Islet of Langerhans (tissue), 1 donor: ENCODE results near the gene CHKB.

ENCODE experiments used
- FAIRE-seq: peaks from one replicate; lab custom pipeline; 2011; peaks lifted over from hg19 to GRCh38; lab: Jason Lieb, UNC

CHKB gene

DNA sequence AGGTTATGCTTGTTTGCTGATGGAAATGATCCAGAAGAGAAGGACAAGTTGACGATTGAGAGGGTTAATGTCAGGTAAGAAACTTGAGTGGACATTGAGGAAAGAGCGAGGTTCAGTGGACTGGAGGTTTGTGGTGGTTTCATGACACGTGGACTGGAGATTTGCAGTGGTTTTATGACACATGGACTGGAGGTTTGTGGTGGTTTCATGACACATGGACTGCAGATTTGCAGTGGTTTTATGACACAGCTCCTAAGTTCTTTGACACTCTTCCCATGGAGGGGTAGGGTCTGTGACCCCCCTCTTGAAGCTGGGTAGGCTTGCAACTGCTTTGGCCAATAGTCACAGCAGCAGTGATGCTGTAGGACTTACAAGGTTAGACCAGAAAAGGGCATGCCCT lies 12.5 kb upstream of the CHKB start:
- no peak for FAIRE-seq

DNA sequence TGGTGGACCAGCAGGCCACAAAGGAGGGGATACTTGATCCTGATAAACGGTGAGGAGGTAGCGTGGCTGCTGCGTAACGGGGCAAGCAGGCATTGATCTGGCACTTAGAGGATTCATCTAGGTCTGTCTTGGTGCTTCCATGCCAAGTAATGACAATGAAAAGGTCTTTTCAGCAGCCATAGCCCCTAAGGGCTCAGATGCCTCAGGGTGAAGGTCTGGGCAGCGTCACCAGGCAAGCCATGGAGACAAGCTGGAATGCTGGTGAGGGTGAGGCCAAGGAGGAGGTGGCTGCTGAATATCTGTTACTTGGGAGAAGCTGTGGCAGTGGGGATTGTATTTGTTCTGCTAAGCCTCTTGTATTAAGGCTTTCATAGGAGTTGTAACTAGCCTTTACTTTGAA lies 4.8 kb upstream of the CHKB start:
- no peak for FAIRE-seq

DNA sequence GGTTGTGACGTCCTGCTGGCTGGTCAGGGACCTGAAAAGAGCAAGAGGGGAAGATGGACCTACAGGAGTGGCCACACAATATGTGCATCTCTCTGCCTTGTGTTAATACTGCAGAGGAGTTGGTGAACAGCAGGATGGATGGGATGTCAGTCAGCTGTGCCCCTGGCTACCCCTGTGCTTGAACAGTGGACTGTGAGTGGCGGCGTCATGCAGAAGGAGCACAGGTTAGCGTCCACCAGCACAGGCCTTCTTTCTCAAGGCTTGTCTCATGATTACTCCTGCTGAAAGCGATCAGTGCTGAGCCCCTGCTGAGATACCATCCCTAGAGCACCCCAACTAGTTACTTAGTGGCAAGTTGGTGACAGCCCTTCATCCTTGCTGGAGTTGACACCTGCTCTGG lies 3.8 kb upstream of the CHKB start:
- FAIRE-seq: no peak

DNA sequence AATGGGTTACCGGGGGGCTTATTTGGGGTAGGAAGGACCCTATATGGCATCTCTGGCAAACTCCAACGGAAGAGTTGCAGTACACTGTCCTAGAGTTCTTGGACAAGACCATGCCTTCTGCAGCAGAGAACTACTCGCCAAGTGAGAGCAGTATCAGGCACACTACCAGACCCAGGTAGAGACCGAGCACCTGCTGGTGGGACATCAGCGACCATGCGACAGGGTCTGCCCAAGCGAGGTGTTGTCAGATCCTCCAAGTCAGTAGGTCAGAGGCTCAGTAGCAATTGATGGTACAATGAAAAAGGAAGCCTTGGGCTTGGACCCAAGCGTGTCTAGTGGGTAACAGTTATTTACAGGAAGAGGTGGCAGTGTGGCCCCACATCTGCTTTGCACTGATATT lies 3.1 kb upstream of the CHKB start:
- no peak for FAIRE-seq

DNA sequence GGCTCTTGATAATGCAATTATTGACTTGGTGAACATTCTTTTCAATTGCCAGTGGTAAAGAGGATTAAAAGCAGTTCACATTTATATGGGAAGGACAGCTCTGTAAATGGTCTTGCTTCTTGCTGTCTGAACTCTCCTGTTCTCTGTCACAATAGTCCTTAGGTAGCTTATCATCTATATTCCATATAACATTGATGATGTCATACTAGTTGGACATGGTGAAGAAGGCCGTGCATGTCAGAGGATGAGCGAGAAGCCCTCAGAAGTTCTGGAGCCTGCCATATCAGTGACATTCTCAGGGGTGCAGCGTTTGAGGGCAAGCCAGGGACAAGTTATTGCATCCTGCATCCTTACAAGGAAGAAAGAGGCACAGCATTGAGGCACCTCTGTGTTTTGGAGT lies 2.6 kb upstream of the CHKB start:
- FAIRE-seq: no peak

DNA sequence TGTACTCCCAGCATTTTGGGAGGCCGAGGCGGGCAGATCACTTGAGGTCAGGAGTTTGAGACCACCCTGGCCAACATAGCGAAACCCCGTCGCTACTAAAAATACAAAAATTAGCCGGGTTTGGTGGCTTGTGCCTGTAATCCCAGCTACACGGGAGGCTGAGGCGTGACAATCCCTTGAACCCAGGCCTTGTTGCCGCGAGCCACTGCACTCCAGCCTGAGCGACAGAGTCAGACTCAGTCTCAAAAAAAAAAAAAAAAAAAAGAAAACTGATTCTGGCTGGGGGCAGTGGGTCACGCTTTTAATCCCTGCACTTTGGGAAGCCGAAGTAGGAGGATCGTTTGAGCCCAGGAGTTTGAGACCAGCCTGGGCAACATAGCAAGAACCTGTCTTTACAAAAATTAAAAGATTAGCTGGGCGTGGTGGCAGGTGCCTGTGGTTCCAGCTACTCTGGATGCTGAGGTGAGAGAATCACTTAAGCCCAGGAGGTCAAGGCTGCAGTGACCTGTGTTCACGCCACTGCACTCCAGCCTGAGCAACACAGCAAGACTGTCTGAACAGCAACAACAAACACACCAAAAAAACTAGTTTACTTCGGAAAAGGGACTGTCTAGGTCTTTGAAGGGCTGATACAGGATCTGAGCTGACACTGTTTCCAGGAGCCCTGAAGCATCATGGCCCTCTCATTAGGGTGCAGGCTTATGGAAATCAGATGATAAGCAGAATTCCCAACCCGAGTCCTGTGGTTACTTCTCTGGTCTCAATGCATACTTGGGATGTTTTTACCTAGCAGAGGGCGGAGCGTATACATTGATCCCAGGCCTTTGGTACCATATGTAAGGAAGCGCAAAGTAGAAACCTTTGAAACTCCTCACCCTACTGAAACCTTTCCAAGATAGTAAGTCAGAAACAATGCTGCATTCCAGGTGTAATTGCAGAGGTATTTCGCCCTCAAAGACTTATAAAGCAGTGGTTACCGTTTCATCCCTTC lies 1.8 kb upstream of the CHKB start:
- no peak for FAIRE-seq

DNA sequence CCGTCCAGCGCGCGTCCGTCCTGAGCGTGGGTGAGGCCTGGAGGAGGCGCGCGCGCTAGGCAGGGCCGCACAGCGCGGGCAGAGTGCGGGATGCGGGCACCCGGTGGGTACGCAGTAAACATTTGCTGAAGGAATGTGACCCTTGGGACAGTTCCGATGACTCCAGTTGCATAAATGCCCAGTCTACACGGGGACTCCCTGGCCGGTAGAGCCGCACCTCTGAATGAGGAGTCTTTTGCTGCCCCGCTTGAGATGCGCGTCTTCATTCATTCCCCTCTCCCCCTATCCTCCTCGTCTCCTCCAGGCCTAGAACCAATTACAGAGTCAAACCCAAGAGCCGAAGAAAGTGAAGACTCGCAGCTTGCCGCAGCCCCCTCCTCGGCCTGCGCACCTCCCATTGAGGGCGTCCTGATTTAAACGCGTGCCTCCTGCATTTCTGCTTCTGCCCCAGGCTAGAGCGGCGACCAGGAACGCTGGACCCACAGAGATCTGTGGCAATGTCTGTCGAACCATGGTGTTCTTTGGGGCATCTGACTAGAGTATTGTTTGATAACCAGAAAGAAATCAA lies 729 bp upstream of the CHKB start:
- FAIRE-seq: no peak

DNA sequence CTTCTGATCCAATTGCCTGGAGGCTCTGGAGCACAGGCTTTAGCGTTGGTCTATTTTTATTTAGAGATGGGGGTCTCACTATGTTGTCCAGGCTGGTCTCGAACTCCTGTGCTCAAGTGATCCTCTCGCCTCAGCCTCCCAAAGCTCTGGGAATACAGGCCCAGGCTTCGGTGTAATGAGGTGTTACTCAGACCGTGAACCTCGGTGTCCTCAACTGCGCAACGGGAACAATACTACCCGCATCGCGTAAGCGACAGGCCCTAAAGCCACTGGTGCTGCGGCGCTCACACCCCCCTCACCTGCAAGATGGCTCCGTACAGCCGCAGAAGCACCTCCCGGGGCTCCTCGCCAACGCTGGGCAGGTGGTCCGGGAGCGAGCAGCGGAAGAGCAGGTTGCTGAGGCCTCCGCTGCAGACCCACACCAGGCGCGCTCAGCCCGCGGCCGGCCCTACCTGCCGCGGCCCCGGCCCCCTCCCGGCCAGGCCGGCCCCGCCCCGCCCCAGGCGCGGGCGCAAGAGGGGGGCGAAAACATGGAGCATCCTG lies 628 bp downstream of the CHKB start:
- FAIRE-seq: no peak

DNA sequence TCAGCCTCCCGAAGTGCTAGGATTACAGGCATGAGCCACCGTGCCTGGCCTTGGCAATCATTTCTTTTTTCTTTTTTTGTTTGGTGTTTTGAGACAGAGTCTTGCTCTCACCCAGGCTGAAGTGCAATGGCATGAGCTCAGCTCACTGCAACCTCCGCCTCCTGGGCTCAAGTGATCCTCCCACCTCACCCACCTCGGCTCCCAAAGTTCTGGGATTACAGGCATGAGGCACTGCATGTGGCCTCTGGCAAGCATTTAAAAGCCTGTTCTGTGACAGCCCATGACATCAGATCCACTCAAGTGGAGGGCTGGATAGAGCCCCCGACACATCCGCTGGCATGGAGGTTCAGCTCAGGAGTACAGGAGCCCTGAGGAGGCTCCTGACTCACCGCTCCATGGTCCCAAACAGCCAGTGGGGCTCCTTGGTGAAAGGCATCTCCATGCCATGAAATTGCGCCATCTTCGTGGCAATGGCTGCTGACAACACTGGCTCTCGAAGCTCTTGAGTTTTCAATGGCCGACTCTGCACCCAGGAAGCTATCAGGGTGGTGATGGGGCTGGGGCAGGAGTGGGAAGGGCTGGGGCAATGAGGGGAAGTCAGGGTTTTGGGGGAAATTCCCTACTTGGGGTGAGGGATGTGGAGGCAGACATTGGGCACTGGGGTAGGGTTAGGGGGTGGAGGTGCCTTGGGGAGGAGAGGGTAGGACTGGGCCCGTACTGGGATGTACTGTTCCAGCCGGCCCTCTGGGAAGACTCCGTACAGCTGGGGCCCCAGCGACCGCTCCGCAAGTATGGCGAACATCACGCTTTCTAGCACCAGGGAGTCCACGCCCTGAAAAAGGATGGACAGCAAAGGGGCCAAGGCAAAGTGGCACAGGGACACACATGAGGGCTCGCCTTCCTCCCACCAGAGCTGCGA lies 1.4 kb downstream of the CHKB start:
- no peak for FAIRE-seq

DNA sequence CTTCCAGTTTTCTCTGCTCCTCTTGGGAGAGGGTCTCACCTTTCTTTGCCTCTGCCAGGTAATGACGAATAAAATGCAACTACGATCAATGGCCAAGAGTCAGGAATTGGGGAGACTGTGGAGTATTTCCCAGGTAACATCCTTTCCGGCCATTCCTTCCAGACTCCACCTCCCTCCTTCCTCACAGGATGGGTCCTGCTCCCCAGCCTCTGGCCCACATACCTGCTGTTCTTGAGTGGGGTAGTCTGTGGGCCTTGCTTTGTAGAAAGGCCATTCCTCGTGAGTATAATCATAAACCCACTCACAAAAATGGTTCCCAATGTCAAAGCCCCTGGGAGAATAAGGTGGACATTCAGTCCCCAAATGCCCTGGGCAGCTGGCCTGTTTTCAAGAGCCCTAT lies 2.9 kb downstream of the CHKB start:
- FAIRE-seq: no peak

DNA sequence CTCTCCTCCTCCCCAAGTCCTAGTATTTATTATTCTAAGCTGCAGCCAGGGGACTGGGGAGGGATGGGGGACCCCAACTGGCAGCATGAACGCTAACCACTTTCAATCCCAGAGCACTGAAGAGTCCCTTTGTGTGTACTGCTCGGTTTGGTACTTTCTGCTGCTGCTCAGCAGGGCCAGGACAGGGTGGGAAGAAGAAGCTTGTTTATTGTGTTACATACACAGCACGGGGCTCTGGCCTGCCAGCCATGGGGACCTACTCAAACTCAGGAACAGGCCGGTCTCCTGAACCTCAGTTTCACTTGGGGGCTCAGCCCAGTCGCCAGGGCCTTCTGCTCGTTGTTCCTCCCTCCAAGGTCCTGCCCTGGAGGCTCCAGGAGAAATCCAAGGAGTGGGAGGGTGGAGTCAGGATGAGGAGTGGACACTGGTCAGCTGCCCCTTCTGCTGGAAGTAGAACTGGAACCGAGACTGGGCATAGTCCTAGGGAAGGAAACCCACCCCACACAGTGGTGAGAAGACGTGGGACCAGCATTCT lies 3.8 kb downstream of the CHKB start:
- FAIRE-seq: no peak

DNA sequence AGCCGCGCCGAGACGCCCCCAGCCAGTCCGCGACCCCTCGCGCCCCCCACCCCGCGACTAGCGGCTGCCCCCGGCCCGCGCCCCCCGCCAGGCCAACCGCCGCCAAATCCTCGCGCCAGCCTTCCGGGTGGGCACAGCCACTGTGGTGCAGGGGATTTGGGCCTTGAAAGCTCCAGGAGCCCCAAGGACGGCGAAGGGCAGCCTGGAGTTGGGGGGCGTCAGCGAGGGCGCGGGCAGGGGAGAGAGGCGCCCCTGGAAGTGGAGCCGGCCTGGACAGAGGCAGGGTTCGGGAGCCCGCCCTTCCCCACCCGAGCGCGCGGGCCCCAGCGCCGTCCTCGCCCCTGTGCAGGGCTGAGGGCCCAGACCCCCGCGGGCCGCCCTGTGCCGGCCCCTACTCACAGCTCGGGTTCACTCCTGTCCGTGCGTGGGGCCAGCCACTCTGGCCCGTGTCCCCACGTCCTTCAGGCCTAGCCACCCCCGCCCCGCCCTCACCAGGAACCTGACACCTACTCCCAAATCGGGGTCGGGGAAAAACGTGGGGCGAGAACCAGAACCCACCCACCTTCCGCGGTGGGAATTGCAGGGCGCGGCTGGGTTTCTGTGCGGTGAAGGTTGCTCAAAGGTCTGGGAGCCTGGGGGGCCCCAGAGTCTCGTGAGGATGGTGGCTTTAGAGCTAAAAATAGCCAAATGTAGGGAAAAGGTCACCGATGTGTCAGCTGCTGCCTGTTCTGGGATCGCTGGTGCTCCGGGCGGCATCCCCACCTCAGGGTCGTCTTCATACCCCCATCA lies 4.5 kb downstream of the CHKB start, which contains the start of gene CPT1B:
CPT1B (minus strand) TSS at position 441 of the 789 bp plus-strand sequence. CDS start 512 bp downstream, outside the sequence.
- FAIRE-seq: no peak

DNA sequence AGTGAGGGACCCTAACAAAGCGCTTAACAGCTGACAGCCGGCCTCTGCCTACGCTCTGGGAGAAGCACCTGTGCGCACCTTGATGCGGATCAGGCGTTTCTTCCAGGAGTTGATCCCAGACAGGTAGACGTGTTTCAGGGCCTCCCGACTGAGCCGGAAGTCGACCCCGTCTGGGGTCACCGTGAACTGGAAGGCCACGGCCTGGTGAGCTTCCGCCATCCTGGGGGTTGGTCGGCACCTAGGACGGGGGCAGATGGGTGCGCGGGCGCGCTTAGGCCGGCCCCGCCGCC lies 5.0 kb downstream of the CHKB start:
- no peak for FAIRE-seq

DNA sequence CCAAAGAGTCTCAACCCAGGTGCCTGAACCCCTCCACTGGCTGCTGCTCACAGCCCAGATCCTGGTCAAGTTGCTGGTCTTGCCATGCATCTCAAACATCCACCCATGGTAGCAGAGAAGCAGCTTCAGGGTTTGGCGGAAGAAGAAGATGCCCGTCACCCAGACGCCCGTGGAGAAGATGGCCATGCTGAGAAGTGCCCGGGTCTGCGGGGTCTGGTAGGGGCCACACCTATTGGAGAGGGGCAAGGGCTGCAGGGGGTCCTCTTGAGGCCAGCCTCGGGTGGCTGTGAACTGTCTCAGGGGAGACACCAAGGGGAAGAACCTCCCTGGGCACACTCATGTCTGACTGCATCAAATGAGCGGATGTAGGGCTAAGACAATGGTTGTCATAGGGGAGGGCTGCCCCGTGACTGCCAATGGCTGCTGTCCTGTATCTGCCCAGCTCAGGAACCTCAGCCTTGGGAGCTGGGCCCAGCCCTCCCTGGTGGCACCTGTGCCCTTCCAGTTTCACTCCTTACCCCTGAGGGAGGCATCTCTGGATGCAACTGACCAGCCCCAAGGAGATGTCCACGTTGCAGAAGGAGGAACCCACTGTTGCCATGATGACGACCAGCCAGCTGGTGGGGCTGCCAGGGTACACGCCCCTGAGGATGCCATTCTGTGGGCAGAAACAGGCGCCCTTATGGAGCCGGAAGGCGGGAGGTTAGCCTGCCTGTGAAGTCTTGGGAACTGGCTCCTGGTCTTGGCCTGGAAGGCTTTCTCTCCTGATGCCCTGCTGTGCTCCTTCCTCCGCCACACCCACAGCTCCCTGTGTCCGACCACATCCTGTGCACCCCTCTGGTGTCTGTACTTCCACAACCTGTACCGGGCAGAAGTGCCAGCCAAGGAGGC lies 5.6 kb downstream of the CHKB start:
- no peak for FAIRE-seq

DNA sequence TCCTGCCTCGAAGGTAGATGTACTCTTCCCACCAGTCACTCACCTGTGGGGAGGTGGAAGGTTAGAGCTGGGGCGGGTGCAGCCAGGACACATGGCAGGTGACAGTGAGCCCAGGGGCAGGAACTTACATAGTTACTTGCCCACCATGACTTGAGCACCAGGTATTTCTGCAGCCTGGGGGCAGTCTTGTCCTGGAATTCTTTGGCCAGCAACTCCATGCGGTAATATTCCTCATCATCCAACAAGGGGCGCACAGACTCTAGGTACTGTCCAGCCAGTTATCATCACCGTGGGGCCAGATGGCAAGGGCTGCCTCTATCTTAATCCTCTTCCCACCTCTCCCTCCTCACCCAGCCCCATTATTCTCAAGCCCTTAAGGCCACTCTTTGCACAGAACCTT lies 6.6 kb downstream of the CHKB start:
- no peak for FAIRE-seq

DNA sequence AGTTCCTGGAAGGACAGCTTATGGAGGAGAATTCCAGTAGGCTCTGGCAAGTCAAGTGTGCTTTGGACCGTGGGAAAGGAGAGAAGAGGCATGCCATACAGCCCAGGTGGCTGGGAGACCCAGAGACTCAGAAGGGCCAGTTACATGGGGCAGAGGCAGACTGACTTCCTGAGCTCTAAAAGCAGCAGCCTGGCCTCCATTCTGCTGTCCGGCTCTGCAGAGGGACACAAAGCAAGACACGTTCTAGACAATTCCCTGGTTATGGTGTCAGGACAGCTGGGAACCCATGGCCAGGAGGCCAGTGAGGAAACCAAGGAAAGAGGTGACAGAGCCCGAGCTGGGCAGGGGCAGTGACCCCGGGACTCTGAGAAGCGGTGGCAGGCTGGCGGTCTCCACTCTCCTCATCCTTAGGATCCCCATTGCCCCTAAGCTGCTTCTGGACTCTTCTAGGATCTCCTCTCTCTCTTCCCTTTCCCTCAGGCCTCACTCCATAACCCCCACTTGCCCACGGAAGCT lies 7.2 kb downstream of the CHKB start:
- FAIRE-seq: no peak

DNA sequence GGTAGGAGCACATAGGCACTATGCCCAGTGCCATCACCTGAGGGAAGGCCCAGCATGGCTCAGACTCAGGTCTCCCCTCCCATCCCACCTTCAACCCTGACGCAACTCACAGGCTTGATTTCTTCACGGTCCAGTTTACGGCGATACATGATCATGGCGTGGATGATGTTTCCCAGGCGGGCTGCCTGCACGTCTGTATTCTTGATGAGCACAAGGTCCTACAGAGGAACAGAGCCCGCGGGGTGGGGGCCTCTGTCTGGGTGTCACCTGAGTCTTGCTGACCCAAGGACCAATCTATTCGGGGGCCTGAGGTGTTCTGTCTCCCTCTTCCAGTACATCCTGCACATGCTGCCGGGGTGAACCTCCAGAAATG lies 8.3 kb downstream of the CHKB start:
- no peak for FAIRE-seq

DNA sequence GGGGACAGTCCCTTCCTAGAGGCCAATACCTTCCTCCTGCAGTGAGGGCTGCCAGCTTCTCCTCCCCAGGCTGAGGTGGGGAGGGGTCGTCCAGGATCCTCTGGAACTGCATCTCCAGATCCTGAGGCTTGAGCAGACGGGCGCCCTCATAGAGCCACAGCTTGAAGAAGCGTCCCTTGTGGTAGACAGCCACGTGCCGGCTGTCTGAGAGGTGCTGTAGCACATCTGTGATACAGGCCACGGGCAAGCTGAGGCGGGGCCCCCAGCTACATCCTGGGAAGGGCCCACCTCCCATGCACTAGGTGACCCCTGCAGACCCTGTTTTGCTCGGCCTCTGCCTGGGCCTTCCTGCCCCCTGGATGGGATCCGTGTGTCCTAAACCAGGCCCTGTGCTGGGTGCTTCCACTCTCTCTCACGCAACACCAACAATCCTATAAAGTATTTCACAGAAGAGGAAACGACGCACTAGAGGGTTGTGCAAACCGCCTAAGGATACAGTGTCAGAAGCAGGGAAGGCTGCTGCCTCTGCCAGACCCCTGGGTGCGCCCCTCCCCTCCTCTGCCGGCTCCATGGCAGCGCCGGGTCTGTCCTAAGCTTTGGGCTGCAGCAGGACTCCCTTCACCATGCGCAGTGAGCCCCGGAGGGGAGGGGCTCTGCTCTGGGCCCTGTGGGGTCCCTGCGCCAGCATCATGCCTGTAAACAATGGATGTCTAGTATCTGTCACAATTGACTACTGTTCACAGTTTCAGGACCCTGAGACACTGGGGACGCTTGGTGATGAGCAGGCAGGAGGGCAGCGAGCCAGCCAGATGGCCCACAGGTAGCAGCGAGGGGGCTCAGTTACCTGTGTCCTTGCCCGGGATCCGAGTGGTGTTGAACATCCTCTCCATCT lies 8.9 kb downstream of the CHKB start:
- FAIRE-seq: no peak

DNA sequence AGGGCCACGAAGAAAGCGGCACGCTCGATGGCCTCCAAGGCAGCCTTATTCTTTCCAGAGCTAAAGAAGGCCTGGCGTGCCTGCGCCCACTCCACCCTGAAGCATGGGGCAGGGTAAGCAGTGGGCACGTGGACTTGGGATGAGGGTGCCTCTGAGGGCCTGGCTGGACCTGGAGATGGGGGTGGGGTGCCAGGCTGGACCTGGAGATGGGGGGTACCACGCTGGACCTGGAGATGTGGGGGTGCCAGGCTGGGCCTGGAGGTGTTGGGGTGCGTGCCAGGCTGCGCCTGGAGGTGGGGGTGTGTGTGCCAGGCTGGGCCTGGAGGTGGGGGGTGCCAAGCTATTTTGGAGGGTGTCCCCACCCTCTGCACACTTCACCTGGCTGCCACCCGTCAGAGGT lies 9.7 kb downstream of the CHKB start:
- no peak for FAIRE-seq
